ENCODE results near the gene BCL3. TPM values are rescaled to one million over a fixed set of nuclear protein-coding genes. Genes with fewer than 3 reads are reported as not detected.
A peak's percentile ranks its signal among the peaks of the same experiment; 100 is the strongest.

The BCL3 gene
- total RNA-seq, 1 donor: 13.4 TPM

DNA sequence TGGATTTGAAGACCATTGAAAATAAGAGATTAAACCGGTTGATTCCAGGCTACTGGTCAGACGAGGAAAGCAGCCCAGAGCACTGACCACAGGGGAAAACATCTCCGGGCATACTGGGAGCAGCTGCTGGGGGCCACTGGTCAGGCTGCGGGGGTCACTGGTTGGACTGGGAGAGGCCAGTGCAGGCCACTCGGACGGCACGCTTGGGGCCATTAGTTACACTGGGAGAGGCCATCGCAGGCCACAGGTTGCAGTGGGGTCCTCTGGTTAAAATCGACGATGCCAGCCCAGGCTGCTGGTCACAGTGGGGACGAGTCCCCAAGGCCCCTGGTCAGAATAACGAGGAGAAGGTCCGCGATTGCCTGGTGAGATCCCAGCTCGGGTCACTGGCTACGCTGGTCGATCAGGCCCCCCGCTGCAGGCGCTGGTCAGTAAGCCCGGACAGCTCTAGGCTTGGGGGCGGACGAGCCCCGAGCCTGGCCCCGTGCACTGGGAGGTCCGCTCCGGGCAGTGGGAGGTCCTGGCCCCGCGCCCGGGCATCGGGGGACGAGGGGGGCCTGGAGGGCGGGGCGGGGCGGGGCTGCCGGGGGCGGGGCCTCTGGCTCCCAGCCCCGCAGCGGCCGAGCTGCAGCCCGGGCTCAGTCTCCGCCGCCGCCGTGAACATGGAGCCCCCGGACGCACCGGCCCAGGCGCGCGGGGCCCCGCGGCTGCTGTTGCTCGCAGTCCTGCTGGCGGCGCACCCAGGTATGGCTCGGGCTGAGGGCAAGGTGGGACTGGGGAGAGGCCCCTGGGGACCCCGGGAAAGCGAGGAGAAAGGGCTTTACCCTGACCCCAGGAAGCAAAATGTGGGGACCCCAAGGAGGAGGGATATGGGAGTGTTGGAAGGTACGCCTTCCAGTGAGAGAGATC, 60.2 kb downstream of the BCL3 start, which contains the start of gene BCAM:
BCAM (plus strand) TSS at position 641 of the 909 bp plus-strand sequence; CDS start at position 663, 22 bp downstream.
- TF ChIP-seq, protein P1, sequence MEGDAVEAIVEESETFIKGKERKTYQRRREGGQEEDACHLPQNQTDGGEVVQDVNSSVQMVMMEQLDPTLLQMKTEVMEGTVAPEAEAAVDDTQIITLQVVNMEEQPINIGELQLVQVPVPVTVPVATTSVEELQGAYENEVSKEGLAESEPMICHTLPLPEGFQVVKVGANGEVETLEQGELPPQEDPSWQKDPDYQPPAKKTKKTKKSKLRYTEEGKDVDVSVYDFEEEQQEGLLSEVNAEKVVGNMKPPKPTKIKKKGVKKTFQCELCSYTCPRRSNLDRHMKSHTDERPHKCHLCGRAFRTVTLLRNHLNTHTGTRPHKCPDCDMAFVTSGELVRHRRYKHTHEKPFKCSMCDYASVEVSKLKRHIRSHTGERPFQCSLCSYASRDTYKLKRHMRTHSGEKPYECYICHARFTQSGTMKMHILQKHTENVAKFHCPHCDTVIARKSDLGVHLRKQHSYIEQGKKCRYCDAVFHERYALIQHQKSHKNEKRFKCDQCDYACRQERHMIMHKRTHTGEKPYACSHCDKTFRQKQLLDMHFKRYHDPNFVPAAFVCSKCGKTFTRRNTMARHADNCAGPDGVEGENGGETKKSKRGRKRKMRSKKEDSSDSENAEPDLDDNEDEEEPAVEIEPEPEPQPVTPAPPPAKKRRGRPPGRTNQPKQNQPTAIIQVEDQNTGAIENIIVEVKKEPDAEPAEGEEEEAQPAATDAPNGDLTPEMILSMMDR (IDR thresholded peaks at IDR 0.05; ENCODE audit: insufficient read depth, low read length): no peak
- peak within 1 kb of the TSS; percentile 70 for H3K4me3 ChIP-seq (ENCODE audit: low read depth, low read length)
- peak; percentile 54 for DNase-seq (ENCODE audit: low read depth)

Small RNAs within 50 kb of the gene (small RNA-seq; reads per million reads assigned to genes)
- gene RF00156 (not detected), gene RF00285 (not detected)

Other genes starting within 250 kb of the BCL3 start
- 8.6 and 34.6 TPM in 2 replicates for gene ZNF180, start 248.2 kb upstream of the BCL3 start, total RNA-seq (ENCODE audit: low replicate concordance)
- gene CEACAM20, start 219.0 kb upstream of the BCL3 start, total RNA-seq (ENCODE audit: low replicate concordance): not detected in 2 replicates
- gene IGSF23, start 135.1 kb upstream of the BCL3 start, total RNA-seq (ENCODE audit: low replicate concordance): not detected in 2 replicates
- 16.7 and 31.5 TPM in 2 replicates for gene PVR, start 104.8 kb upstream of the BCL3 start, total RNA-seq (ENCODE audit: low replicate concordance)
- 1.3 and 2.5 TPM in 2 replicates for gene CEACAM19, start 77.2 kb upstream of the BCL3 start, total RNA-seq (ENCODE audit: low replicate concordance)
- not detected in 2 replicates for gene CEACAM16, start 49.6 kb upstream of the BCL3 start, total RNA-seq (ENCODE audit: low replicate concordance)
- not detected in 2 replicates for gene CBLC, start 29.2 kb downstream of the BCL3 start, total RNA-seq (ENCODE audit: low replicate concordance)
- gene BCAM, start 60.4 kb downstream of the BCL3 start, total RNA-seq (ENCODE audit: low replicate concordance): 5.9 and 24.2 TPM in 2 replicates
- gene NECTIN2, start 97.6 kb downstream of the BCL3 start, total RNA-seq (ENCODE audit: low replicate concordance): 22.1 and 40.3 TPM in 2 replicates
- 8.7 and 30.2 TPM in 2 replicates for gene TOMM40, start 142.5 kb downstream of the BCL3 start, total RNA-seq (ENCODE audit: low replicate concordance)
- gene APOE, start 157.1 kb downstream of the BCL3 start, total RNA-seq (ENCODE audit: low replicate concordance): 1.6 and 309 TPM in 2 replicates
- 1.7 and 52.6 TPM in 2 replicates for gene APOC1, start 165.9 kb downstream of the BCL3 start, total RNA-seq (ENCODE audit: low replicate concordance)
- not detected in 2 replicates for gene APOC4, start 193.5 kb downstream of the BCL3 start, total RNA-seq (ENCODE audit: low replicate concordance)
- not detected in 2 replicates for gene APOC2, start 197.3 kb downstream of the BCL3 start, total RNA-seq (ENCODE audit: low replicate concordance)
- gene CLPTM1, start 206.7 kb downstream of the BCL3 start, total RNA-seq (ENCODE audit: low replicate concordance): 11.4 and 39.0 TPM in 2 replicates